PC-3 (cell line): ENCODE data around the gene WDR6.

Source experiments
- EZH2 ChIP-seq: fragments of 300-600 bp; sonication (generic); IDR thresholded peaks from one replicate; pipeline ENCODE4 v1.6.1; 2017; ENCODE audit warnings: antibody characterized with exemption, mild to moderate bottlenecking, low read length; ENCODE audit not compliant: unreplicated experiment
- TF ChIP-seq, protein P1 (sequence below): fragments of 300-600 bp; sonication (generic); conservative IDR thresholded peaks from 2 replicates; pipeline ENCODE4 v1.5.1; 2017; ENCODE audit warnings: antibody characterized with exemption, low read depth, mild to moderate bottlenecking, low read length

- TF ChIP-seq EZH2 = no peak
- TF ChIP-seq, protein P1, sequence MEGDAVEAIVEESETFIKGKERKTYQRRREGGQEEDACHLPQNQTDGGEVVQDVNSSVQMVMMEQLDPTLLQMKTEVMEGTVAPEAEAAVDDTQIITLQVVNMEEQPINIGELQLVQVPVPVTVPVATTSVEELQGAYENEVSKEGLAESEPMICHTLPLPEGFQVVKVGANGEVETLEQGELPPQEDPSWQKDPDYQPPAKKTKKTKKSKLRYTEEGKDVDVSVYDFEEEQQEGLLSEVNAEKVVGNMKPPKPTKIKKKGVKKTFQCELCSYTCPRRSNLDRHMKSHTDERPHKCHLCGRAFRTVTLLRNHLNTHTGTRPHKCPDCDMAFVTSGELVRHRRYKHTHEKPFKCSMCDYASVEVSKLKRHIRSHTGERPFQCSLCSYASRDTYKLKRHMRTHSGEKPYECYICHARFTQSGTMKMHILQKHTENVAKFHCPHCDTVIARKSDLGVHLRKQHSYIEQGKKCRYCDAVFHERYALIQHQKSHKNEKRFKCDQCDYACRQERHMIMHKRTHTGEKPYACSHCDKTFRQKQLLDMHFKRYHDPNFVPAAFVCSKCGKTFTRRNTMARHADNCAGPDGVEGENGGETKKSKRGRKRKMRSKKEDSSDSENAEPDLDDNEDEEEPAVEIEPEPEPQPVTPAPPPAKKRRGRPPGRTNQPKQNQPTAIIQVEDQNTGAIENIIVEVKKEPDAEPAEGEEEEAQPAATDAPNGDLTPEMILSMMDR = no peak
Observed at GRCh38 chr3:49005998-49006397, 1.2 kb upstream of the WDR6 start.
